Measurements from ENCODE around the gene ZC3H12C.

The ZC3H12C gene

DNA sequence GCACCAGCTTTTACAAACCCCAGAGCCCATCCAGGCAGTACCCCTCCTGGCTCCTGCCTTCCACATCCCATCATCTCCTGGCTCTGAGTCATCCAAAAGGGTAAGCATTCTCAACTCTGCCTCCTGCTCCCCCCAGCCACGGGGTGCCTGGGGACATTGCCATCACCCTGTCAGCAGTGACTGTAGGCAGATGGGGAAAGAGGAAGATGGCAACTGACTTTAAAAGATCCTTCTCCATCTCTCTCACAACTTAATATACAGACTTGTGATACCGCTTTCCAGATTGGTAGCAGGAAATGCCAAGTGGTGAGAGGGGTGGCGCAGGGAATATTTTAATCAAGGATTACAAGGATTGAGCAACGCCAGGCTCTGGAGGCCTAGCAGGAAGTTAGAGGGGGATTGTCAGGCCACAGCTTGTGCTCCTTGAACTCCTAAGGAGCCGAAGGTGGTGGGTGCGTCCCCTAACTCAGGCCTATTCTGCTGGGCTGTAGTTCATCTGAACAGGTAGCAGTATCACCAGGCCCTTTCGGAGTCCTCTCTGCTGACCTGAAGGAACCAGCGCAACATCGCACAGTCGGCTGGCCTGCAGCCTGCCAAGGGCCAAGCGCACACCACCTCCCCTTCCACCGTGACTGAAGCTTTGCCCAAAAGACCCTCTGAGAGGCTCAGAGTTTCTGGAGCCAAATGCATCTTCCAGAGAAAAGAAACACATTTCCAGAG, 83.3 kb downstream of the ZC3H12C start:
- DNase-seq (ENCODE audit: low spot score), result no peak

DNA sequence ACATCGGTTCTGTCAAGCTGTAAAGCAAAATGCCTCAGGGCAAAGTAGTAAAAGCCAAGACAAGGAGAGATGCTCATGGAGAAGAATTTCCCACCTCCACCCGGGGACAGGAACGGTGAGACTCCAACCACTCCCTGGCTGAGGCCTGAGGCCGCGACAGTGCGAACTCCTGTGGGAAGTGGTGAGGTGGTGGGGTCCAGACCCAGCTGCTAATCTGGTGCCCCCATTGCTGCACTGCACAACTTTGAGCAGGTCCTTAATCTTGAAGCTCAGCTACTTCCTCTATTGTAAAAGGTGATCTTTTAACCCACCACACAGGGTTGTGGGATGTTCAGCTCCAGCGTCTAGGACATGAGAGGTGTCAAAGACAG, 83.9 kb downstream of the ZC3H12C start:
- no peak for DNase-seq (ENCODE audit: low spot score)

More for the DNA sequence above, 83.3 kb downstream of the ZC3H12C start:
- TF ChIP-seq, protein P1, sequence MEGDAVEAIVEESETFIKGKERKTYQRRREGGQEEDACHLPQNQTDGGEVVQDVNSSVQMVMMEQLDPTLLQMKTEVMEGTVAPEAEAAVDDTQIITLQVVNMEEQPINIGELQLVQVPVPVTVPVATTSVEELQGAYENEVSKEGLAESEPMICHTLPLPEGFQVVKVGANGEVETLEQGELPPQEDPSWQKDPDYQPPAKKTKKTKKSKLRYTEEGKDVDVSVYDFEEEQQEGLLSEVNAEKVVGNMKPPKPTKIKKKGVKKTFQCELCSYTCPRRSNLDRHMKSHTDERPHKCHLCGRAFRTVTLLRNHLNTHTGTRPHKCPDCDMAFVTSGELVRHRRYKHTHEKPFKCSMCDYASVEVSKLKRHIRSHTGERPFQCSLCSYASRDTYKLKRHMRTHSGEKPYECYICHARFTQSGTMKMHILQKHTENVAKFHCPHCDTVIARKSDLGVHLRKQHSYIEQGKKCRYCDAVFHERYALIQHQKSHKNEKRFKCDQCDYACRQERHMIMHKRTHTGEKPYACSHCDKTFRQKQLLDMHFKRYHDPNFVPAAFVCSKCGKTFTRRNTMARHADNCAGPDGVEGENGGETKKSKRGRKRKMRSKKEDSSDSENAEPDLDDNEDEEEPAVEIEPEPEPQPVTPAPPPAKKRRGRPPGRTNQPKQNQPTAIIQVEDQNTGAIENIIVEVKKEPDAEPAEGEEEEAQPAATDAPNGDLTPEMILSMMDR (IDR thresholded peaks at IDR 0.05; ENCODE audit: extremely low read depth, missing control alignments), result no peak

DNA sequence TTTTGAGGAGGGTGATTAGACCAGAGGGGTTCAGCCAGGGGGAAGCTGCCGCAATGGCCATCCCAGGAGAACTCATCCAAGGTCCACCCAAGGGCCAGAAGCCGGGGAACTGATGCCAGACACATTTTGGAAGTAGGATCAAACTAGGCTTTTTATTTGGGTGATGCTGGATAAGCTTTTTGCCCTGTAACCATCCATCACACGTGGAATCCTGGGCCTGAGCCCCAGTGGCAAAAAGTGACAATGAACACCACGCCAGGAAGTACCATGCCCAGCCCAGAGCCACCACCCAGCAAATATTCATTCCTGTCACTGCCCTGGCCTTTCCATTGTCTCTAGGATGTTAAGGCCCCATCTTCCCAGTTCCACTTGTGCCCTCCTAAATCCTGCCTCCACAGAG, 85.9 kb downstream of the ZC3H12C start:
- DNase-seq (ENCODE audit: low spot score), result no peak
- TF ChIP-seq, protein P1 (IDR thresholded peaks at IDR 0.05; ENCODE audit: extremely low read depth, missing control alignments), result no peak

More for the DNA sequence above, 83.9 kb downstream of the ZC3H12C start:
- TF ChIP-seq, protein P1 (IDR thresholded peaks at IDR 0.05; ENCODE audit: extremely low read depth, missing control alignments), result no peak

DNA sequence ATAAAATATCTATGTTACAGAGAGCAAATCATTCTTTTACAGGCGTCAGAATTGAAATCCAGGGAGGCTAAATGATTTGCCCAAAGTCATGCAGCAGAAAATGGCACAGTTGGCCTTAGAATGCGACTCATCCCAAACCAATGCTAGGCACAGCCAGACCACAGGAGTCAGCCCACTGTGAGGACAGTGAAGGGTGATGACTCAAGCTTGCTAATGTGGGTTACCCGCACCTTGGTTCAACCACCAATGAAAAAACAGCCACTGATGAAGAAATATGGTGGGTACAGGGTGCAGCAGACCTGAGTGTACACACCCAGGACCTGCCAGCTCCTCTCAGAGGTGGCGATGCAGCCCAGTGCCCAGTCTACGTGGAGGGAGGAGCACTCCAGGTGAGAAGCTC, 89.7 kb downstream of the ZC3H12C start:
- TF ChIP-seq, protein P1 (IDR thresholded peaks at IDR 0.05; ENCODE audit: extremely low read depth, missing control alignments), result no peak
- no peak for DNase-seq (ENCODE audit: low spot score)

DNA sequence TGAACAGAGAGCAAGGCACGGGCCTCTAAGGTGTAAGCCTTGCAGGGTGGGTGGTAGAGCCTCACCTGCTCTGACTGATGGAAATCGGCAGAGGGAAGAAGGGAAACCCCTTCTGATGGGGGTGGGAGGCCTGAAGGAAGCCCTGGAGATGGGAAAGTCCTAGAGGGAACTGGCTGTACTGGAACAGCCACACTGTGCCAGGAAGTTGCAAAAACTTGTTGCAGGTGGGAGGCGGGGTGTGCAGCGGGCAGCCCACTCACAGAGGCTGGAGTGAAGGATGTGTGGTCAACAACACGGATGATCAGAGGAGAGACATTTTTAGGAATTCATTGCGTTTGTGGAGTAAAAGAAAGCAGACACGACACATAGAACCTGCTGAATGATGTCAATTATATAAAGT, 91.3 kb downstream of the ZC3H12C start:
- DNase-seq (ENCODE audit: low spot score), result no peak
- TF ChIP-seq, protein P1 (IDR thresholded peaks at IDR 0.05; ENCODE audit: extremely low read depth, missing control alignments), result no peak

DNA sequence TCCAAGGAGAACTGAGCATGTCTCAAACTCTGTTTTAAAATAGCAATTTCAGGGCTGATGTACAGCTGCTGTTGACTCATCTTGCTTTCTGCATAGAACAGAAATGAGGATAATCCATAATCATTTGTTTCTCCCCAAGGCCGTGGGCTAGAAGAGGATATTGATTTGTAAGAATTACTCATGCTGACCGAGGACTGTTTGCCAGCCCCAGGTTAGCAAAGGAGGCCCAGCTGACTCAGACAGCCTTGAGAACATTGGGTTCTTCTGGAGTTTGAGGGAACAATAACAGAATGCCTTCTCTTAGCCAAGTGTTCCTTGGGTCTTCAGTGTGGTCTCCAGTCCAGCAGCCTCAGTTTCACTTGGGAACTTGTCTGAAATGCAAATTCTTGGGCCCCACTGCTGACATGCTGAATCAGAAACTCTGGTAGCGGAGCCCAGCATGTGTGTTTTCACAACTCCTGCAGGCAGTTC, 92.0 kb downstream of the ZC3H12C start:
- no peak for DNase-seq (ENCODE audit: low spot score)
- TF ChIP-seq, protein P1 (IDR thresholded peaks at IDR 0.05; ENCODE audit: extremely low read depth, missing control alignments), result no peak

DNA sequence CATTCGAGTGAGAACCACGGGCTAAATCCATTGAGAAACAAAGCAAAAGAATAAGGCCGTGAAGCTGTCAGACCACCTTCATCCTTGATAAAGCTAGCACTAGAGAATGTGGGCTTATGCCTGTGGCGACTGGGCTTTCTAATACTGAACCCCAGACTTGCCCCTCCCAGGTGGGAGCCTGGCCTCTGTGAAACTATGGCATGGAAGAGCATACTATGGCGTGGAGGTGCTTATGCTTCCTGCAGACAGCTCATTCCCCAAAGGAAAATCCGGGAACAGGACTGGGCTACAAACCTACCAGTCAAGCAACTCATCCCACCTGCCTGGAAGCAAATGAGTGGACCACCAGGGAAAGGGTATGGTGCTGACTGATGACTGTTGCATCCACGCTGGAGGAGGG, 92.4 kb downstream of the ZC3H12C start:
- DNase-seq (ENCODE audit: low spot score), result no peak
- TF ChIP-seq, protein P1 (IDR thresholded peaks at IDR 0.05; ENCODE audit: extremely low read depth, missing control alignments), result no peak
